ENCODE data around the gene PLA2G6. TPM values are rescaled to one million over a fixed set of nuclear protein-coding genes. Genes with fewer than 3 reads are reported as not detected.

PLA2G6 gene
- total RNA-seq, 2 experiments from 2014 or later, result 48.8 to 50.2 TPM

DNA sequence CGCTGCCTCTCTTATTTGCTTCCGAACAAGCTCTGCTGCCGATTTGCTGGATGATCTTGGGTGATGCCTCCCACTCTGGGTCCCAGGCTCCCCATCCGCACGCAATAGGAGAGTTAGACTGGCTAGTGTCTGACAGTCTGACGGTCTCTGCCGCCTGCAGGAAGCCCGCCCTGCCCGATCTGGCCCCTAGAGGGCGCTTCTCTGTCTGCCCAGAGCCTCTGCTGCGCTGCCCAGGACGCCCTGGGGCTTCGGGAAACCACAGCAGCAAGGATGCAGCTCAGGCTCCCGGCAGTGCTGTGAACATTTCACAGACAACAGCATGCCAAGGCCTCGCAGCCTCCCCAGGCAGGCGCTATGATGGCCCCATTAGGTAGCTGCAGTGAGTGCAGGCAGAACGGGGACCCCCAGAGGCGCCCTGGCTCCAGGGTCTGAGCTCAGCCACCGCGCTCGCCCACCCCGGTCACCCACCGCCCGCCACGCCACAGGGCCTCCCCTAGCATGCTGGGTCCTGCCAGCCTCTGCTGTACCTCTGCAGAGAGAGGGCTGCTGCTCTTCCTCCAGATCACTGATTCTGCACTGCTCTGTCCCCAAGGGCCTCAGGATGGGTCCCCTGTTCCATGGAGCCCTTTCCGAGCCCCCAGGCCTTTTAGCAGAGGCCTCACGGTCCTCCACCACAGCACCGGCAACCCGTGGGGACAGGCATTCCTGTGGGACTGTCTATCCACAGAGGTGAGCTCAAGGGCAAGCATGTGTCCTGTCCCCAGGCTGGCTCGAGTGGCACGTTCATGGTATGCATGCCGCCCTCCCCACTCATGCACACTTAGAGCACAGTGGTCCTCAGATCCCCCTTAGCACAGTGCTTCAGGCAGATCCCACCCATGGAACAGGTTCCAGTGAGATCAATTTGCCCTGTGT is 66.9 kb downstream of the PLA2G6 start:
- Histone ChIP-seq H3K4me3 (ENCODE audit: low read length) (no peak overlapping the region), H3K4me1 (ENCODE audit: insufficient read depth, low read length) (peaks cover 8% of the 10 kb centered on the region), H3K36me3 (ENCODE audit: insufficient read depth, low read length) (peaks cover 22% of the 10 kb centered on the region), H3K9me3 (ENCODE audit: control insufficient read depth in 1 of 2, insufficient read depth in 1 of 2, low read length in 2 of 2) (peaks cover 0 to 6% of the 10 kb centered on the region in 2 experiments), H3K27me3 (ENCODE audit: control insufficient read depth in 1 of 2, insufficient read depth in 2 of 2, low read length in 2 of 2) (no peaks in the 10 kb centered on the region), H3K27ac (ENCODE audit: low read depth in 1 of 2, low read length in 2 of 2) (no peak overlapping the region)
- ATAC-seq (ENCODE audit: poor library complexity), result peak; percentile 95
- peaks cover 4% of the 10 kb centered on the region for H3K4me1 Mint-ChIP-seq (ENCODE audit: low read depth)
- intact Hi-C loops (cut with DNase I, micrococcal nuclease), result loop anchor here (2.0 to 10.0 kb wide), 3 partner anchors 100 to 238 kb away; no protein-coding TSS in a partner anchor
- H3K36me3 Mint-ChIP-seq (ENCODE audit: low read depth), result peaks cover 13% of the 10 kb centered on the region
- H3K9me3 Mint-ChIP-seq, result no peaks in the 10 kb centered on the region
- H3K4me3 Mint-ChIP-seq, result no peak overlapping the region
- CTCF ChIA-PET, result interaction anchor here (0.9 to 1.4 kb wide), 3 partner anchors 8 to 63 kb away, joined by 3 to 4 read pairs (median 4); no protein-coding TSS in a partner anchor
- DNase-seq, result peak; percentile 50 to 83 (median 71)
- no peak overlapping the region for H3K27ac Mint-ChIP-seq
- TF ChIP-seq, protein P1, sequence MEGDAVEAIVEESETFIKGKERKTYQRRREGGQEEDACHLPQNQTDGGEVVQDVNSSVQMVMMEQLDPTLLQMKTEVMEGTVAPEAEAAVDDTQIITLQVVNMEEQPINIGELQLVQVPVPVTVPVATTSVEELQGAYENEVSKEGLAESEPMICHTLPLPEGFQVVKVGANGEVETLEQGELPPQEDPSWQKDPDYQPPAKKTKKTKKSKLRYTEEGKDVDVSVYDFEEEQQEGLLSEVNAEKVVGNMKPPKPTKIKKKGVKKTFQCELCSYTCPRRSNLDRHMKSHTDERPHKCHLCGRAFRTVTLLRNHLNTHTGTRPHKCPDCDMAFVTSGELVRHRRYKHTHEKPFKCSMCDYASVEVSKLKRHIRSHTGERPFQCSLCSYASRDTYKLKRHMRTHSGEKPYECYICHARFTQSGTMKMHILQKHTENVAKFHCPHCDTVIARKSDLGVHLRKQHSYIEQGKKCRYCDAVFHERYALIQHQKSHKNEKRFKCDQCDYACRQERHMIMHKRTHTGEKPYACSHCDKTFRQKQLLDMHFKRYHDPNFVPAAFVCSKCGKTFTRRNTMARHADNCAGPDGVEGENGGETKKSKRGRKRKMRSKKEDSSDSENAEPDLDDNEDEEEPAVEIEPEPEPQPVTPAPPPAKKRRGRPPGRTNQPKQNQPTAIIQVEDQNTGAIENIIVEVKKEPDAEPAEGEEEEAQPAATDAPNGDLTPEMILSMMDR (IDR thresholded peaks at IDR 0.05), result peak; percentile 90
- POLR2A ChIA-PET, result no interaction called here
- H3K27me3 Mint-ChIP-seq, result no peaks in the 10 kb centered on the region

DNA sequence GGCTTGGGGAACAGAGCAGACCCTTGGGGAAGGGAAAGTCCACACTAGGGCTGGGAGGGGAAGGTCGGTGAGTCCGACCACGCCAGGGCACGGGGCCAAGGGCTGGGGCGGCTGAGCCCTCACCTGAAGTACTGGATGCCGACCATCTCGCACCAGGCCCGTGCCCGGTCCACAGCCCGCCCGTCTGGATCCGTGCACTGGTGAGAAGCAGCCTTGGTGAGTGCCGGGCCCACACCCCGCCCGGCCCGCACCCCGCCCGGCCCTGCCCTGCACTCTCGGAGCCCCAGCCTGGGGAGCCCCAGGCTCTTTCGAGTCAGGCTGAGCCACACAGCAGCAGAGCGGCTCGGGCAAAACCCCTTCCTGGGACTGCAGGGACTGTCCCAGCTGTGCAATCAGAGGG is 69.2 kb downstream of the PLA2G6 start:
- H3K27me3 ChIP-seq (ENCODE audit: control insufficient read depth in 1 of 2, insufficient read depth in 2 of 2, low read length in 2 of 2), result no peaks in the 10 kb centered on the region
- peaks cover 16% of the 10 kb centered on the region for H3K36me3 ChIP-seq (ENCODE audit: insufficient read depth, low read length)
- no peak overlapping the region for H3K4me3 ChIP-seq (ENCODE audit: low read length)
- Mint-ChIP-seq H3K4me1 (ENCODE audit: low read depth) (peaks cover 4% of the 10 kb centered on the region), H3K4me3 (no peak overlapping the region), H3K36me3 (ENCODE audit: low read depth) (peaks cover 8% of the 10 kb centered on the region), H3K27me3 (no peaks in the 10 kb centered on the region), H3K27ac (no peak overlapping the region), H3K9me3 (no peaks in the 10 kb centered on the region)
- intact Hi-C loops (cut with DNase I, micrococcal nuclease), result loop anchor here in 1 of 2 experiments (10.0 kb wide), 1 partner anchor 102 kb away; no protein-coding TSS in a partner anchor
- ChIA-PET CTCF (no interaction called here), POLR2A (no interaction called here)
- peaks cover 0 to 10% of the 10 kb centered on the region in 2 experiments for H3K9me3 ChIP-seq (ENCODE audit: control insufficient read depth in 1 of 2, insufficient read depth in 1 of 2, low read length in 2 of 2)
- TF ChIP-seq, protein P1 (IDR thresholded peaks at IDR 0.05), result no peak
- no peak overlapping the region for H3K27ac ChIP-seq (ENCODE audit: low read depth in 1 of 2, low read length in 2 of 2)
- ATAC-seq (ENCODE audit: poor library complexity) (no peak), DNase-seq (no peak)
- peaks cover 8% of the 10 kb centered on the region for H3K4me1 ChIP-seq (ENCODE audit: insufficient read depth, low read length)

DNA sequence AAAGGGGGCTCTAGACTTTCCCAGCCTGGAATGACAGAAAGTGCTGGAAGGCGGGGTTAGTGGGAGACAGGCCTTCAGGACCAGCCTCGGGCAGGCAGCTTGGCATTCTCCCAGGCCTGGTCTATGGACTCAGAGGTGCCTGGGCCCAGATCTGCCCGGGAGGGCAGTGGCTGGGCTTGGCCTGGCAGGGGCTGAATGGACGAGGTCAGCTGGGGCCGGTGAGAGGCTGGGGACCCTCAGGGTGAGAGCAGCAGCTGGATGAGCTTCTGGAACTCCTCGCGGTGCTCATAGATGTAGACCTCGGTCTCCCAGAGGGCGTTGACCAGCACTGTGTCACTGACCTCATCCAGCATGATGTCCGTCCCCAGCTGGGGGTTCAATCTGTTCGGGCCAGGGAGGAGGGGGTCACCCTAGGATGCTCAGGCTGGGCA is 69.7 kb downstream of the PLA2G6 start:
- Mint-ChIP-seq H3K4me3 (no peak overlapping the region), H3K9me3 (no peaks in the 10 kb centered on the region), H3K36me3 (ENCODE audit: low read depth) (peaks cover 8% of the 10 kb centered on the region), H3K4me1 (ENCODE audit: low read depth) (peaks cover 4% of the 10 kb centered on the region), H3K27ac (no peak overlapping the region), H3K27me3 (no peaks in the 10 kb centered on the region)
- POLR2A ChIA-PET, result no interaction called here
- TF ChIP-seq, protein P1 (IDR thresholded peaks at IDR 0.05), result no peak
- CTCF ChIA-PET, result no interaction called here
- Histone ChIP-seq H3K27me3 (ENCODE audit: control insufficient read depth in 1 of 2, insufficient read depth in 2 of 2, low read length in 2 of 2) (no peaks in the 10 kb centered on the region), H3K9me3 (ENCODE audit: control insufficient read depth in 1 of 2, insufficient read depth in 1 of 2, low read length in 2 of 2) (peaks cover 0 to 10% of the 10 kb centered on the region in 2 experiments), H3K4me3 (ENCODE audit: low read length) (no peak overlapping the region), H3K36me3 (ENCODE audit: insufficient read depth, low read length) (peaks cover 16% of the 10 kb centered on the region), H3K27ac (ENCODE audit: low read depth in 1 of 2, low read length in 2 of 2) (no peak overlapping the region), H3K4me1 (ENCODE audit: insufficient read depth, low read length) (peaks cover 8% of the 10 kb centered on the region)
- ATAC-seq (ENCODE audit: poor library complexity) (no peak), DNase-seq (no peak)
- intact Hi-C loops (cut with DNase I, micrococcal nuclease), result loop anchor here in 1 of 2 experiments (10.0 kb wide), 1 partner anchor 103 kb away; no protein-coding TSS in a partner anchor

Data from CD4-positive, alpha-beta T cell (primary cell).